Progenitor cell of endocrine pancreas (in vitro differentiated cells): ENCODE measurements around the gene MPRIP. TPM values are rescaled to one million over a fixed set of nuclear protein-coding genes. Genes with fewer than 3 reads are reported as not detected.

ENCODE experiments used
- DNase-seq: peaks from one replicate; pipeline ENCODE4 v3.0.0; 2021; ENCODE audit warnings: low spot score; ENCODE audit not compliant: unreplicated experiment
- H3K27ac Mint-ChIP-seq: 2 replicates; pipeline ENCODE4 v1.8.0; 2021; ENCODE audit warnings: mild to moderate bottlenecking, moderate library complexity, mixed read lengths
- H3K27me3 Mint-ChIP-seq: 2 replicates; pipeline ENCODE4 v1.8.0; 2021; ENCODE audit warnings: mixed read lengths
- H3K36me3 Mint-ChIP-seq: 2 replicates; pipeline ENCODE4 v1.8.0; 2022; ENCODE audit warnings: mixed read lengths; ENCODE audit not compliant: insufficient read depth
- H3K4me1 Mint-ChIP-seq: 2 replicates; pipeline ENCODE4 v1.8.0; 2021; ENCODE audit warnings: low read depth, mixed read lengths
- H3K4me3 Mint-ChIP-seq: 2 replicates; pipeline ENCODE4 v1.8.0; 2021; ENCODE audit warnings: low read depth, mild to moderate bottlenecking, moderate library complexity, mixed read lengths
- H3K9me3 Mint-ChIP-seq: 2 replicates; pipeline ENCODE4 v1.8.0; 2021; ENCODE audit warnings: low read depth, mixed read lengths
- total RNA-seq: library from RNA; stranded (reverse); gene quantifications from 2 replicates; pipeline ENCODE4 v1.2.1, GENCODE V29; 2021
- TF ChIP-seq, protein P1 (sequence below): fragments of 200-600 bp; sonication (generic); IDR thresholded peaks from one replicate; pipeline ENCODE4 v1.5.0; 2021; ENCODE audit warnings: antibody characterized with exemption, mild to moderate bottlenecking; ENCODE audit not compliant: unreplicated experiment

The MPRIP gene
- total RNA-seq, 1 donor from 2014 or later, result 195 TPM

DNA sequence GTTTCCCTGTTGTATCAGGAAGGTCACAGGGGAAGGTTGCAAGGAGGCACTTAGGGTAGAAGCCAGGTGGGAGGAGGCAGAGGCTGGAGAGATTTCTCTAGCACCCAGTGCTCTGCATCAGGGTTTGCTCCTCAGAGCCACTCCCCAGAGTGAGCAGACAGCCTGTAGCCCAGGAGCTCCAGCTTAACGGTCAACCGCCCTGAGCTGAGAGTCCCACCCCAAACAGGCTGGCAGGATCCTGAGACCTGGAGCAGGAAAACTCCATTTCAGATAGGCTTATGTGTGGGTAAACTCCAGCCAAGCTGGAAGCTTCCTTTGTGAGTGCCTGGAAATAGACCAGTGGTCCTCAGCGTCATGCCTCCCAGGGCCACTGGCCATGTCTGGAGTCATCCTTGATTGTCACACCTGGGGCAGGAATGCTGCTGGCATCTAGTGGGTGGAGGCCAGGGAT is 37.9 kb downstream of the MPRIP start:
- H3K27ac Mint-ChIP-seq, result no peak overlapping the region
- peaks cover 33% of the 10 kb centered on the region for H3K4me1 Mint-ChIP-seq
- H3K36me3 Mint-ChIP-seq, result peaks cover 6% of the 10 kb centered on the region
- no peaks in the 10 kb centered on the region for H3K27me3 Mint-ChIP-seq
- no peaks in the 10 kb centered on the region for H3K9me3 Mint-ChIP-seq
- no peak for DNase-seq
- H3K4me3 Mint-ChIP-seq, result no peak overlapping the region
- TF ChIP-seq, protein P1, sequence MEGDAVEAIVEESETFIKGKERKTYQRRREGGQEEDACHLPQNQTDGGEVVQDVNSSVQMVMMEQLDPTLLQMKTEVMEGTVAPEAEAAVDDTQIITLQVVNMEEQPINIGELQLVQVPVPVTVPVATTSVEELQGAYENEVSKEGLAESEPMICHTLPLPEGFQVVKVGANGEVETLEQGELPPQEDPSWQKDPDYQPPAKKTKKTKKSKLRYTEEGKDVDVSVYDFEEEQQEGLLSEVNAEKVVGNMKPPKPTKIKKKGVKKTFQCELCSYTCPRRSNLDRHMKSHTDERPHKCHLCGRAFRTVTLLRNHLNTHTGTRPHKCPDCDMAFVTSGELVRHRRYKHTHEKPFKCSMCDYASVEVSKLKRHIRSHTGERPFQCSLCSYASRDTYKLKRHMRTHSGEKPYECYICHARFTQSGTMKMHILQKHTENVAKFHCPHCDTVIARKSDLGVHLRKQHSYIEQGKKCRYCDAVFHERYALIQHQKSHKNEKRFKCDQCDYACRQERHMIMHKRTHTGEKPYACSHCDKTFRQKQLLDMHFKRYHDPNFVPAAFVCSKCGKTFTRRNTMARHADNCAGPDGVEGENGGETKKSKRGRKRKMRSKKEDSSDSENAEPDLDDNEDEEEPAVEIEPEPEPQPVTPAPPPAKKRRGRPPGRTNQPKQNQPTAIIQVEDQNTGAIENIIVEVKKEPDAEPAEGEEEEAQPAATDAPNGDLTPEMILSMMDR, result no peak

DNA sequence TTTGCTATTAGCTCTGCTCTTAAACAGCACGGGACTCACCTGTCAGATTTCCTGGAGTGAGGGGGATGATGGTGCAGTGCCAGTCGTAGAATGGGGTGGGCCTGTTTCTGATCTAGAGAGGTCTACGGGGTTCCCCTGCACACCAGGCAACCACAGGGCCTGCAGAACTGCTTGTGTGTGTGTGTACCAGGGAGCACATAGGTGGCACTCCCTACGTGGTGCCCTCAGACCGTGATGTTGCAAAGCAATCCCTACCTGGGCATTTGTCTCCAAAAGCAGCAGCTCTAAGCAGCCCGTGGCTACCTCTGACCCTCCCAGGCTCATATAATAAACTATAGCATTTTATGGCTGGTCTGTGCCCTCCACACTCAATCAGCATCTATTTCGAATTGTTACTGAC is 38.5 kb downstream of the MPRIP start:
- TF ChIP-seq, protein P1, result no peak
- Mint-ChIP-seq H3K36me3 (peaks cover 6% of the 10 kb centered on the region), H3K9me3 (no peaks in the 10 kb centered on the region), H3K27me3 (no peaks in the 10 kb centered on the region), H3K27ac (peak overlapping the region; percentile 20), H3K4me3 (no peak overlapping the region), H3K4me1 (peaks cover 31% of the 10 kb centered on the region)
- no peak for DNase-seq

DNA sequence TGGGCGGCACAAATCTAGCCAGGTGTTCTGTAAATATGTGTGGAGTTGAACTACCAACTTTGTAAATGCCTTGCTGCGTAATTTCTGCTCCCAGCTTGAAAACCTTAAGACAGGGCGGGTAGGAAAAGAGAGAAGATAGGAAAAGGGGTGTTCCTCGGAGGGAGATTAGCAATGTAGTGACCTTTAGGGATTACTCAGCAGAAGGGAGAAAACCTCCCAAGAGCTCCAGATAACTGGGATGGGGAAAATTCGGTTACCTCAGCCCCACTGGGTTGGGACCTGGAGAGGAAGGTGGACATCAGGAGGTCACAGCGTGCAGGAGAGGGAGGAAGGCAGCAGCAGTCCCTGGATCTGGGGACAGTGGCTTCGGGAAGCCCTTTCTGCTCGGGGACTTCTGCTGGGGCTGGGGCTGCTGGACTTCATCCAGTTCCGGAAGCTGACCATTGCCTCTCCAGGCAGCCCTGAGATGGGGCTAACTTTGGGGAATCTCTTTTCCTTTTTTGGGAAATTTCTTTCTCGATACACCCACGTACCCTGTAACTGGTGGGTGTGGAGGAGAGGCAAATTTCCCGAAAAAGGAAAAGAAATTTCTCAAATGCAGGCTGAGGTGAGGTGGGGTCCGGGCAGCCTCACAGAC is 39.2 kb downstream of the MPRIP start:
- H3K36me3 Mint-ChIP-seq, result peaks cover 7% of the 10 kb centered on the region
- H3K4me1 Mint-ChIP-seq, result peaks cover 31% of the 10 kb centered on the region
- no peaks in the 10 kb centered on the region for H3K27me3 Mint-ChIP-seq
- DNase-seq, result no peak
- H3K4me3 Mint-ChIP-seq, result no peak overlapping the region
- TF ChIP-seq, protein P1, result no peak
- peak overlapping the region; percentile 4 for H3K27ac Mint-ChIP-seq
- H3K9me3 Mint-ChIP-seq, result no peaks in the 10 kb centered on the region

DNA sequence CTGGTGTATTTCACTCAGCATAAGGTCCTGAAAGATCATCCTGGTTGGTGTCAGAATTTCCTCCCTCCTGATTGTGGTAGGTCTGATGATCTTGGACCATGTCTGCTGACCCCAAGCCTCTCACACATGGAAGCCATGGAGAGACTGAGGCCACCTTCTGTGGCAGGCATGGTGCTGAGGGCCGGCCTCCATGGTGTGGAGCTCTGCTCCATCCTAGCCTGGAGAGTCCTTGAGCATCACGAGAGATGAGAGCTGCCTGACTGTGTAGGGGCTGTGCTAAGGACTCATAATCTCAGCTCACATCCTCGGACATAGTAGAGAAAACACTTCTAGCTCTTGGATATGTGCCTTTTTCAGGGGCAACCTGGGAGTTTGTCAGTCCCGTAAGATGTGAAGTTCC is 40.6 kb downstream of the MPRIP start:
- no peak overlapping the region for H3K4me3 Mint-ChIP-seq
- H3K36me3 Mint-ChIP-seq, result peaks cover 9% of the 10 kb centered on the region
- peak overlapping the region; percentile 14 for H3K27ac Mint-ChIP-seq
- TF ChIP-seq, protein P1, result no peak
- no peak for DNase-seq
- peaks cover 21% of the 10 kb centered on the region for H3K4me1 Mint-ChIP-seq
- H3K27me3 Mint-ChIP-seq, result no peaks in the 10 kb centered on the region
- H3K9me3 Mint-ChIP-seq, result no peaks in the 10 kb centered on the region

DNA sequence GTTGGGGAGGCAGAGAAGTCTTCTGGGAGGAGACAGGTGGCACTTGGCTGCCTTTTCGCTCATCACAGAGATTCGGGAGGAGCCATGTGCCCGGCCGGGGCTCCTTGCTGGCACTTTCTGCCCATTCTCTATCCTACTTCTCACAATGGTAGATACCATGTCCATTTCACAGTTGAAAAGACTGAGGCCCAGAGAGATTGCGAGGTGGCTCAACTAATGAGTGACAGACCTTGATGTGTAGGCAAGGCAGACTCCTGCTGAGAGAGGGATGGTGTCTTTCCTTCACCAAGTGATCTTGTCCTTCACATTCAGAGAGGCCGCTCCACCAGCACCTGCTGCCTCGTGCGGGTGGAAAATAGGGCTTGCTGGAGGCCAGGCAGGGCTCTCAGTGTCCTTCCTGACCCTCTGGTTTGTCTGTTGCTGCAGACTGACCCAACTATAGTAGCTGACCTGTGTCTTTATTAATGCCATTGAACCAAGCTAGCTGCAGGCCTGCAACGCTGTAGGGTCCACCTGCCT is 42.1 kb downstream of the MPRIP start:
- H3K4me3 Mint-ChIP-seq, result no peak overlapping the region
- H3K4me1 Mint-ChIP-seq, result peaks cover 6% of the 10 kb centered on the region
- DNase-seq, result no peak
- no peak overlapping the region for H3K27ac Mint-ChIP-seq
- TF ChIP-seq, protein P1, result no peak
- H3K27me3 Mint-ChIP-seq, result no peaks in the 10 kb centered on the region
- peaks cover 12% of the 10 kb centered on the region for H3K36me3 Mint-ChIP-seq
- H3K9me3 Mint-ChIP-seq, result no peaks in the 10 kb centered on the region
